Neural progenitor cell (in vitro differentiated cells): Measurements from ENCODE around the gene REEP1. TPM values are rescaled to one million over a fixed set of nuclear protein-coding genes. Genes with fewer than 3 reads are reported as not detected.

ENCODE experiments used
- DNase-seq: peaks from one replicate; pipeline ENCODE4 v3.0.0-alpha.2; 2016; ENCODE audit warnings: low spot score
- H2AFZ ChIP-seq: fragments of 200-600 bp; sonication (generic); replicated peaks from 2 replicates; pipeline ENCODE4 v1.6.1; 2016; ENCODE audit warnings: antibody characterized with exemption
- H3F3A ChIP-seq: fragments of 200-600 bp; sonication (generic); 2 replicates; pipeline ENCODE4 v1.6.1; 2016; ENCODE audit warnings: antibody characterized with exemption, low read depth
- H3K27ac ChIP-seq: fragments of 200-600 bp; sonication (generic); 2 replicates; pipeline ENCODE4 v1.5.1; 2016; ENCODE audit warnings: mild to moderate bottlenecking
- H3K27me3 ChIP-seq: fragments of 200-600 bp; sonication (generic); 2 replicates; pipeline ENCODE4 v1.6.1; 2016; ENCODE audit warnings: mild to moderate bottlenecking, moderate library complexity
- H3K36me3 ChIP-seq: fragments of 200-600 bp; sonication (generic); 2 replicates; pipeline ENCODE4 v1.5.1; 2016
- H3K4me1 ChIP-seq: fragments of 200-600 bp; sonication (generic); 2 replicates; pipeline ENCODE4 v1.6.1; 2016; ENCODE audit warnings: mixed run types
- H3K4me2 ChIP-seq: fragments of 200-600 bp; sonication (generic); 2 replicates; pipeline ENCODE4 v1.6.1; 2016
- H3K4me3 ChIP-seq: fragments of 200-600 bp; sonication (generic); 2 replicates; pipeline ENCODE4 v1.5.1; 2016
- H3K79me2 ChIP-seq: fragments of 200-600 bp; sonication (generic); 2 replicates; pipeline ENCODE4 v1.6.1; 2016; ENCODE audit warnings: low read depth
- H3K9ac ChIP-seq: fragments of 200-600 bp; sonication (generic); 2 replicates; pipeline ENCODE4 v1.6.1; 2016
- H3K9me3 ChIP-seq: fragments of 200-600 bp; sonication (generic); 2 replicates; pipeline ENCODE4 v1.5.1; 2016; ENCODE audit warnings: low read depth
- H4K20me1 ChIP-seq: fragments of 200-600 bp; sonication (generic); 2 replicates; pipeline ENCODE4 v1.6.1; 2016; ENCODE audit warnings: low read depth
- H3K27ac Mint-ChIP-seq: 3 replicates; pipeline ENCODE4 v1.8.0; 2021; ENCODE audit warnings: mixed read lengths
- H3K27me3 Mint-ChIP-seq: 2 replicates; pipeline ENCODE4 v1.8.0; 2022; ENCODE audit warnings: low read depth, mild to moderate bottlenecking, inconsistent platforms, moderate library complexity, mixed read lengths; ENCODE audit not compliant: insufficient read depth
- H3K36me3 Mint-ChIP-seq: 3 replicates; pipeline ENCODE4 v1.8.0; 2021; ENCODE audit warnings: mixed read lengths
- H3K4me1 Mint-ChIP-seq: 3 replicates; pipeline ENCODE4 v1.8.0; 2021; ENCODE audit warnings: mixed read lengths
- H3K4me3 Mint-ChIP-seq: 3 replicates; pipeline ENCODE4 v1.8.0; 2021; ENCODE audit warnings: mild to moderate bottlenecking, moderate library complexity, mixed read lengths
- H3K9me3 Mint-ChIP-seq: 3 replicates; pipeline ENCODE4 v1.8.0; 2020; ENCODE audit warnings: mixed read lengths
- CTCF ChIP-seq: fragments of 200-600 bp; sonication (generic); IDR thresholded peaks from 2 replicates; pipeline ENCODE4 v1.5.1; 2017; ENCODE audit warnings: antibody characterized with exemption, mild to moderate bottlenecking
- EZH2 ChIP-seq: fragments of 200-600 bp; sonication (generic); IDR thresholded peaks from 2 replicates; pipeline ENCODE4 v1.6.1; 2017; ENCODE audit warnings: antibody characterized with exemption, mild to moderate bottlenecking, moderate library complexity
- EZH2phosphoT487 ChIP-seq: fragments of 200-600 bp; sonication (generic); IDR thresholded peaks from 2 replicates; pipeline ENCODE4 v1.6.1; 2017; ENCODE audit warnings: antibody characterized with exemption
- total RNA-seq: library from RNA; depleted of rRNA; stranded (reverse); fragments of >200 nt; gene quantifications from 2 replicates; pipeline ENCODE4 v1.2.3, GENCODE V29; 2015; ENCODE audit warnings: low replicate concordance

Gene REEP1
- total RNA-seq, 1 donor from 2014 or later, result 0.88 TPM

DNA sequence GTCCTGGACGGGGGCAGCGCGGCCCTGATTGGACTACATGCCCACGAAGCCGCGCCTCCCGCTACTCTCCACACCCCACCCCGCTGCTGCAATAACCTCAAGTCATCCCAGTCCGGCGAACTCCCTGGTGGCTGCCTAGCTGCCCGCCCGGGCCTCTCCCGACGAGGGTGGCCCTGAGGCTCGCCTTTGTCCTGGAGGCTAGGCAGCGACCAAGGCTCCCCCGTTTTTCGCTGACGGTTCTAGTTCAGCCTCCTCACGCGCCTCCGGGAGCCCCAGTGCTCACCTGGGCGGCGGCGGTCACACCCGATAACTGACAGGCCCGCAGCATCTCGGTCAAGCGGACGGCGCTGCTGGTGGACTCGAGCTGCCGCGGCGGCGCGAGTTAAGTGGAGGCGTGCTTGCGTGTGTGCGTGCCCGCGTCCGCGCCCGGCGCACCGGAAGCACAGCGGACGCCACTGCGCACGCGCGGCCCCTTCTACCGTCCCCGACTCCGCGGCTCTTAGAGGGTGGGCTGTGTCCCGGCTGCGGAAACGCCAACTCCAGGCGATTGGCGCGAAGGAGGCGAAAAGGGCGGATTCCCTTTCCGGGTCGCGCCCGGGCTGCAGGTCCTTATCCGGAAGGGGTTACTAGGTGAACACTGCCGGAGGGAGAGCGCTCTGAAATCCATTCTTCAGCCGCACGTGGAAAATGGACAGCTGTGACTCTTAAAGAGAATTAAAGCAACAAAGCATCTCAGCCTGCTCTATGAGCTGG lies 142.2 kb downstream of the REEP1 start, which contains the start of gene IMMT:
Gene IMMT, minus strand, starts transcription at position 408 of the 753 bp plus-strand sequence. Its CDS starts 80 bp downstream, at position 328.
- peak within 1 kb of the TSS; percentile 93 for H3K4me3 Mint-ChIP-seq
- Histone ChIP-seq H4K20me1 (peaks cover 27% of the 10 kb centered on the region), H3K79me2 (peaks cover 64% of the 10 kb centered on the region), H3K4me1 (peaks cover 7% of the 10 kb centered on the region), H3K36me3 (no peaks in the 10 kb centered on the region), H3K9ac (peak within 1 kb of the TSS; percentile 62), H3K9me3 (no peaks in the 10 kb centered on the region), H3K4me2 (peak within 1 kb of the TSS; percentile 80), H3K27ac (peak within 1 kb of the TSS; percentile 93), H3K27me3 (no peaks in the 10 kb centered on the region), H3F3A (peaks cover 28% of the 10 kb centered on the region), H2AFZ (peak within 1 kb of the TSS; percentile 96), H3K4me3 (peak within 1 kb of the TSS; percentile 86)
- H3K4me1 Mint-ChIP-seq, result peaks cover 38% of the 10 kb centered on the region
- H3K27ac Mint-ChIP-seq, result peak within 1 kb of the TSS; percentile 35
- H3K9me3 Mint-ChIP-seq, result no peaks in the 10 kb centered on the region
- no peak for TF ChIP-seq EZH2phosphoT487
- peak; percentile 32 for TF ChIP-seq EZH2
- no peak for TF ChIP-seq CTCF
- H3K36me3 Mint-ChIP-seq, result peaks cover 8% of the 10 kb centered on the region
- peak; percentile 97 for DNase-seq
- peaks cover 4% of the 10 kb centered on the region for H3K27me3 Mint-ChIP-seq

GRCh38 chr2:86194751-86195054 lies 142.7 kb downstream of the REEP1 start:
- H3K9ac ChIP-seq, result no peak overlapping the region
- H2AFZ ChIP-seq, result no peak overlapping the region
- H3F3A ChIP-seq, result peaks cover 23% of the 10 kb centered on the region
- TF ChIP-seq EZH2phosphoT487 (no peak), CTCF (no peak), EZH2 (no peak)
- peaks cover 10% of the 10 kb centered on the region for H3K36me3 Mint-ChIP-seq
- H3K79me2 ChIP-seq, result peaks cover 64% of the 10 kb centered on the region
- H3K9me3 Mint-ChIP-seq, result no peaks in the 10 kb centered on the region
- peaks cover 7% of the 10 kb centered on the region for H3K4me1 ChIP-seq
- H3K4me3 Mint-ChIP-seq, result peak overlapping the region; percentile 93
- peak overlapping the region; percentile 35 for H3K27ac Mint-ChIP-seq
- H3K4me2 ChIP-seq, result peak overlapping the region; percentile 80
- no peaks in the 10 kb centered on the region for H3K36me3 ChIP-seq
- H4K20me1 ChIP-seq, result peaks cover 32% of the 10 kb centered on the region
- H3K9me3 ChIP-seq, result no peaks in the 10 kb centered on the region
- H3K27me3 Mint-ChIP-seq, result peaks cover 4% of the 10 kb centered on the region
- no peaks in the 10 kb centered on the region for H3K27me3 ChIP-seq
- H3K4me3 ChIP-seq, result peak overlapping the region; percentile 86
- DNase-seq, result no peak
- no peak overlapping the region for H3K27ac ChIP-seq
- peaks cover 37% of the 10 kb centered on the region for H3K4me1 Mint-ChIP-seq

GRCh38 chr2:86193901-86194567 lies 143.4 kb downstream of the REEP1 start:
- Histone ChIP-seq H4K20me1 (peaks cover 37% of the 10 kb centered on the region), H3K27ac (no peak overlapping the region), H3K9me3 (no peaks in the 10 kb centered on the region), H3F3A (peaks cover 18% of the 10 kb centered on the region), H3K27me3 (no peaks in the 10 kb centered on the region), H3K4me3 (peak overlapping the region; percentile 86), H3K9ac (no peak overlapping the region), H3K79me2 (peaks cover 68% of the 10 kb centered on the region), H3K36me3 (no peaks in the 10 kb centered on the region), H2AFZ (no peak overlapping the region), H3K4me2 (peak overlapping the region; percentile 80), H3K4me1 (peaks cover 7% of the 10 kb centered on the region)
- TF ChIP-seq CTCF, result no peak
- TF ChIP-seq EZH2, result no peak
- TF ChIP-seq EZH2phosphoT487, result no peak
- peak overlapping the region; percentile 93 for H3K4me3 Mint-ChIP-seq
- no peaks in the 10 kb centered on the region for H3K9me3 Mint-ChIP-seq
- H3K36me3 Mint-ChIP-seq, result peaks cover 10% of the 10 kb centered on the region
- H3K27me3 Mint-ChIP-seq, result peaks cover 4% of the 10 kb centered on the region
- peaks cover 33% of the 10 kb centered on the region for H3K4me1 Mint-ChIP-seq
- H3K27ac Mint-ChIP-seq, result no peak overlapping the region
- DNase-seq, result no peak
